Cardiac fibroblast (primary cell): ENCODE results near the gene PHLDB1.
A peak's percentile ranks its signal among the peaks of the same experiment; 100 is the strongest.

ENCODE experiments used
- DNase-seq, 2 donors: peaks; one replicate each; pipeline versions ENCODE4 v3.0.0 to v3.0.0-alpha.2; 2010; ENCODE audit warnings: low read depth in 2 of 2
- H3K4me3 ChIP-seq, 2 donors: replicated peaks in 1 of 2; 1 replicate in 1 of 2; 2 replicates in 1 of 2; pipeline ENCODE4 v1.5.1; 2011; ENCODE audit warnings: low read depth in 2 of 2, low read length in 2 of 2, mild to moderate bottlenecking in 2 of 2, moderate library complexity in 1 of 2
- TF ChIP-seq, protein P1 (sequence below): IDR thresholded peaks from one replicate; pipeline ENCODE4 v1.5.1; 2011; ENCODE audit warnings: low read depth, mild to moderate bottlenecking, low read length, inconsistent platforms

PHLDB1 gene

DNA sequence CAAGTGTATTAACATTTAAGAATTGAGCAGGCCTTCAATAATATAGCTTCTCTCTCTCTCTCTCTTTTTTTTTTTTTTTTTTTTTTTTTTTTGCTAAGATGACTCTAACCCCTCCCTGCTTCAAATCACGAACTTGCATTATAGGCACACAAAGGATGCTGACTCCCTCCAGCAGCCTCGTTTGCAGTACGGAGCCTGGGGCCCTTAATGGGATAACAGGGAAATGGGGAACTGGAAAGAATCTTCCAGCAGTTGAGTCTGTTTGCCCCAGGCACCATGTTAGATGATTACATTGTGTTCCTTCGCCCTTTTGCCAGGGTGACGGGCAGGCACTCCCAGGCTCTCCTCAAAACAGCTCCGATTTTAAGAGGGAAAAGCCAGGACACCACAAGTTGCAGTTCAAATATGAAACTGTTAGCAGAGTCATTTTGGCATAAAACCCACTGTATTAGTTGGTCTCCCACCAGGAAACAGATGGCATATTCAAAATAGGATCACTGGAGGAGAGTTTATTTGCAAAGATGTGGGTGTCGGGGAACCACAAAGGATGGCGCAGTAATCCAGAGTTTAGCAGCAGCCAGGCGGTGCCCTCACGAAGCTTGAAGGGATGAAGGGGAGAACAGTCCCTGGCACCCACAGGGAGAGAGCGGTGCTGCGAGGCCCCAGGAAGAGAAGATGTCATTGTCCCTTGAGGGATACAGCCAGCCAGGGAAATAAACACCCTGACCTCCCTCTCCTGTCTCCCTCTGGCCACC is 98.6 kb downstream of the PHLDB1 start:
- TF ChIP-seq, protein P1, sequence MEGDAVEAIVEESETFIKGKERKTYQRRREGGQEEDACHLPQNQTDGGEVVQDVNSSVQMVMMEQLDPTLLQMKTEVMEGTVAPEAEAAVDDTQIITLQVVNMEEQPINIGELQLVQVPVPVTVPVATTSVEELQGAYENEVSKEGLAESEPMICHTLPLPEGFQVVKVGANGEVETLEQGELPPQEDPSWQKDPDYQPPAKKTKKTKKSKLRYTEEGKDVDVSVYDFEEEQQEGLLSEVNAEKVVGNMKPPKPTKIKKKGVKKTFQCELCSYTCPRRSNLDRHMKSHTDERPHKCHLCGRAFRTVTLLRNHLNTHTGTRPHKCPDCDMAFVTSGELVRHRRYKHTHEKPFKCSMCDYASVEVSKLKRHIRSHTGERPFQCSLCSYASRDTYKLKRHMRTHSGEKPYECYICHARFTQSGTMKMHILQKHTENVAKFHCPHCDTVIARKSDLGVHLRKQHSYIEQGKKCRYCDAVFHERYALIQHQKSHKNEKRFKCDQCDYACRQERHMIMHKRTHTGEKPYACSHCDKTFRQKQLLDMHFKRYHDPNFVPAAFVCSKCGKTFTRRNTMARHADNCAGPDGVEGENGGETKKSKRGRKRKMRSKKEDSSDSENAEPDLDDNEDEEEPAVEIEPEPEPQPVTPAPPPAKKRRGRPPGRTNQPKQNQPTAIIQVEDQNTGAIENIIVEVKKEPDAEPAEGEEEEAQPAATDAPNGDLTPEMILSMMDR, result no peak
- DNase-seq, result peak in 1 of 2 donors; percentile 6
- H3K4me3 ChIP-seq, result no peak overlapping the region

DNA sequence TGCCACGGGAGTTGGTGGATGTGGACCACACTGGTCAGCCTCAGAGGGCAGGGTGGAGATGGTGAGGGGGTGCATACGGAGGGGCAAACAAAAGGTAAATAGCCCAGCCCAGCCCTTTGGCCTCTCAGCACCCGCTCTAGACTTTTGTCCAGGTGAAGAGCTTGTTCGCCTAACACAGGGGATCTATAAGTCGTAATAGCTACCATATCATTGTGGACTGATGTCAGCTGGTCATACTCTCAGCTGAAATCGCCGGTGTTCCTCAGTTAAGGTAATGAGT is 99.1 kb downstream of the PHLDB1 start:
- no peak overlapping the region for H3K4me3 ChIP-seq
- DNase-seq, result no peak
- TF ChIP-seq, protein P1, result no peak
